A549 treated with CORT108297 at 1 μM for 4 hours (cell line): ENCODE results near the gene DNAJC13. TPM values are rescaled to one million over a fixed set of nuclear protein-coding genes. Genes with fewer than 3 reads are reported as not detected.

Source experiments
- total RNA-seq: library from RNA; stranded (reverse); fragments of 200-300 nt; extraction: Qiagen RNA extraction; gene quantifications from 5 replicates; pipeline ENCODE4 v1.2.3, GENCODE V29; 2022

DNAJC13 gene, protein sequence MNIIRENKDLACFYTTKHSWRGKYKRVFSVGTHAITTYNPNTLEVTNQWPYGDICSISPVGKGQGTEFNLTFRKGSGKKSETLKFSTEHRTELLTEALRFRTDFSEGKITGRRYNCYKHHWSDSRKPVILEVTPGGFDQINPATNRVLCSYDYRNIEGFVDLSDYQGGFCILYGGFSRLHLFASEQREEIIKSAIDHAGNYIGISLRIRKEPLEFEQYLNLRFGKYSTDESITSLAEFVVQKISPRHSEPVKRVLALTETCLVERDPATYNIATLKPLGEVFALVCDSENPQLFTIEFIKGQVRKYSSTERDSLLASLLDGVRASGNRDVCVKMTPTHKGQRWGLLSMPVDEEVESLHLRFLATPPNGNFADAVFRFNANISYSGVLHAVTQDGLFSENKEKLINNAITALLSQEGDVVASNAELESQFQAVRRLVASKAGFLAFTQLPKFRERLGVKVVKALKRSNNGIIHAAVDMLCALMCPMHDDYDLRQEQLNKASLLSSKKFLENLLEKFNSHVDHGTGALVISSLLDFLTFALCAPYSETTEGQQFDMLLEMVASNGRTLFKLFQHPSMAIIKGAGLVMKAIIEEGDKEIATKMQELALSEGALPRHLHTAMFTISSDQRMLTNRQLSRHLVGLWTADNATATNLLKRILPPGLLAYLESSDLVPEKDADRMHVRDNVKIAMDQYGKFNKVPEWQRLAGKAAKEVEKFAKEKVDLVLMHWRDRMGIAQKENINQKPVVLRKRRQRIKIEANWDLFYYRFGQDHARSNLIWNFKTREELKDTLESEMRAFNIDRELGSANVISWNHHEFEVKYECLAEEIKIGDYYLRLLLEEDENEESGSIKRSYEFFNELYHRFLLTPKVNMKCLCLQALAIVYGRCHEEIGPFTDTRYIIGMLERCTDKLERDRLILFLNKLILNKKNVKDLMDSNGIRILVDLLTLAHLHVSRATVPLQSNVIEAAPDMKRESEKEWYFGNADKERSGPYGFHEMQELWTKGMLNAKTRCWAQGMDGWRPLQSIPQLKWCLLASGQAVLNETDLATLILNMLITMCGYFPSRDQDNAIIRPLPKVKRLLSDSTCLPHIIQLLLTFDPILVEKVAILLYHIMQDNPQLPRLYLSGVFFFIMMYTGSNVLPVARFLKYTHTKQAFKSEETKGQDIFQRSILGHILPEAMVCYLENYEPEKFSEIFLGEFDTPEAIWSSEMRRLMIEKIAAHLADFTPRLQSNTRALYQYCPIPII (N-terminal part only)
- 10.2 to 14.3 TPM (median 13.2 TPM) in 5 replicates for total RNA-seq

DNA sequence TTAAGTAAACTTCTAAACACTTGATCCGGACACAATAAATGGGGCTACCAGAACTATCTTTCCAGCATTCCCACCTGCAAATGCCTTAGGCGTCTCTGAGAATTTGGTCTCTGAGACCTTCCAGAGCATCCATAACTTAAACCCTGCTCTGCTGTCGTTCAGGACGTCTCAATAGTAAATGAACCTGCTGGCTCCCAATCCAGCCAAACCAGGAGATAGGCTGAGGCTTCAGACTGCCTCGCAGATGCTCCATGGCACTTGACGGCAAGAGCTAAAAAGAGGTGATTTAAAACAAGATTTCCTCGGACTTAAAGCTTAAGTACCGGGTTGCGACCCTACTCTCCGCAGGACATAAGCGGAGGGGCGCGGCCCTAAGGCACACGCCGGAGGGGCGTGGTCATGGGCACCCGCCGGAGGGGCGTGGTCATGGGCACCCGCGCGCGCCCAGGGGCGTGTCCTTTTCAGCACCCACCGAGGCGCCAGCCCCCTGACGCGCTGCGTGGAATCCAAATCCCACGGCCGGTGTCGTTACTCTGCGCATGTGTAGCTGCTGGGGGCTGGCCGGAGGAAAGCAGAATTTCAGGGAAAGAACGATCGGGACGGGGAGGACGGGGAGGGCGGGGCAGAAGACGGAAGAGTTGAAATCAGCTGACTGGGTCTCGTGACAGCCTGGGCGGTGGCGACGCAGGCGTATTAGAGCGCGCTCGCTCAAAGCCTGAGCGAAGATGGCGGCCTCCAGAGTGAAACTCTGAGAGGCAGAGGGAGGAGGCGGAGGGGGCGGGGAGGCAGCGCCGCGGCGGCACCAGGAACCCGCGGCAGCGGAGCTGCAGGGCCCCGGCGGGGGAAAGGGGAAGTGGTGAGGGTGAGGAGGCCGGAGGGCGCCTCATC is at the start of gene DNAJC13:
DNAJC13 (plus strand) TSS at position 696 of the 888 bp plus-strand sequence. CDS start 17,049 bp downstream, outside the sequence.

Other genes starting within 250 kb of the DNAJC13 start
- gene ACP3, start 100.1 kb upstream of the DNAJC13 start, total RNA-seq, result 0.02 to 0.14 TPM in 2 of 5 replicates, not detected in the others
- not detected in 5 replicates for gene ACKR4, start 179.8 kb downstream of the DNAJC13 start, total RNA-seq
- gene ACAD11, start 242.3 kb downstream of the DNAJC13 start, total RNA-seq, result 4.6 to 7.9 TPM (median 5.2 TPM) in 5 replicates
- 23.3 to 29.7 TPM (median 24.9 TPM) in 5 replicates for gene UBA5, start 242.8 kb downstream of the DNAJC13 start, total RNA-seq